GM19193 (cell line): ENCODE data around the gene METTL9.

ENCODE experiments used
- POLR2A ChIP-seq: IDR thresholded peaks from 4 replicates; pipeline ENCODE4 v1.6.1; 2011; ENCODE audit not compliant: insufficient read depth, insufficient read length; ENCODE audit errors: extremely low read depth

Gene METTL9

DNA sequence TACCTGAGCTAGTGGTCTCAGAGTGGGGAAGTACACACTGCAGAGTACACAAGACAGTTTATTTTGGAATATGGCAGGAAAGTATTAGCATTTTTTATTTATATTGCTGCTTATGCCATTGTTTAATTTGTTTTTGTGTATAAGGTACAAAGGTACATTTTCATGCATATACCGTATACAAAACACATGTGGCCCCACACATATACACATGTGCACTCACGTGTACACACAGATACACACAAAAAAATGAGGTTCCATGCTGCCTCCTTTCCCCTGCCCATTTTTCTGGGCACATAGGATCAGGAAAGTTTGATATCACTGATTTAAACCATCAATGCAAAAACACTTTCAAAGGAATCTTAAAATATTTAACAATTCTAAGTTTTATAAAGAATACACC is 40.1 kb downstream of the METTL9 start:
- TF ChIP-seq POLR2A = no peak

DNA sequence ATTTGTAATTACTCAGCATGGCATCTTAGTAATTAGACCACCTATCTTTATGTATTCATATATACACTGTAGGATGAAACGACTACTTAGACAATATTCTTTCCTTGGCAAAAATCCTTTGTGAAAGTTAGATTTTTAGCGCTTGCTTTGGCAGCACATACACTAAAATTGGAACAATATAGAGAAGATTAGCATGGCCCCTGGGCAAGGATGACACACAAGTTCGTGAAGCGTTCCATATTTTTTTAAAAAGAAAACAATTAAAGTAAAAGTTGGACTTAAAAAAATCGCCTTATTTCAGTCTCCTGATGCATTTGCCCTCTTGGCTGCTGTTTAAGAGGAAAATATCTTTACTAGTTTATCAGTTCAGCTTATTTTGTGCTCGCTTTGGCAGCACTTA is 42.5 kb downstream of the METTL9 start:
- TF ChIP-seq POLR2A = no peak

DNA sequence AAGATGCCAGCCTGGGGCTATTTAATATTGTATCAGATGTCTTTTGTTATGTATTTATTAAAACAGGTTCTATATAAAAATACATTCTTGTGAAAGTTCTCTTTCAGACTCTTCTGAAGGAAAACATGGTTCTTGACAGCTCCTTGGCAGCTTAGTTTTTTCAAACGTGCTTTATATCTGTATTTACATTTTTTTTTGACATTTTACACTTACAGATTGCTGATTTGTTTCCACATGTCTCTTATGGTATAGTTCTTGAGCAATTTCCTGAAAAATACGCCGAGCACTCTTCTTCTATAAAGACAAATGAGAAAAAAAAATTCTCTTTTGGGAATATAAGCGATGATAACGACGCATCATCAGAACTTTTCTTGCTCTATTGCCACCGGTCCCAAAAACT is 43.5 kb downstream of the METTL9 start:
- TF ChIP-seq POLR2A = no peak

DNA sequence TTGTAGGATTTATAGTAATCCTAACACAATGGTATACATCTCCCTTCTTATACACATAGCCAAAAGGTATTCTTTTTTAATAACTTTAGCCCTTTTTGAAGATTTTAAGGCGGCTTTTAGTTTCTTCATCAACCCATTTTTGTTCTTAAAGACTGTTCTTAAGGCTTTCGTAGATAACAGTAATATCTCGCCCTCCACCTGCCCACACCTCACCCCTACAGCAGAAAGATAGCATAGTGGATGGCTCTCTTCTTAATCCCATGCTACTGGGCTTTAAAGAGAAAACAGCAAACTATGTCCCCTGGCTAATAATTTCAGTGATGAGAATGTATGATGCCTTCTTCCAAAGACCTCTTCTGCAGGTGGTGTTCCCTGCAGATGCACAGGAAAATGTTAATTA is 44.4 kb downstream of the METTL9 start:
- no peak for TF ChIP-seq POLR2A

DNA sequence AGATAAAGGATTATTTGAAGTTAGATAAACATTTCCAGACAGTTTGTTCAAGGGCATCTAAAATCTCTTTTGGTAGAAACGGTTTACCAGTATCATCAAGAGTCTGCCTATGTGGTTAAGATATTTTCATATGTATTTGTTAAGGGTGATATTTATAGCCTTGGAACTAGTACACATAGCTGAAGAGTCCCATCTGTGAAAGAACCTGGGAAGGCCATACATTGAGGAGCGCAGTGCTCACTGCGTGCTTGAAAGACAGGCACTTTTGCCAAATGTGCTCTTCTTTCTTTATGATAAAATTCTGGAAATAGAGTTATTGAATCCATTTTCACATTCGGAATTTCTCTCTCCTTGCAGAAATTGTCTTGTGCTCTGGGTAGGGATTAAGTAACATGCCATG is 45.3 kb downstream of the METTL9 start:
- no peak for TF ChIP-seq POLR2A

DNA sequence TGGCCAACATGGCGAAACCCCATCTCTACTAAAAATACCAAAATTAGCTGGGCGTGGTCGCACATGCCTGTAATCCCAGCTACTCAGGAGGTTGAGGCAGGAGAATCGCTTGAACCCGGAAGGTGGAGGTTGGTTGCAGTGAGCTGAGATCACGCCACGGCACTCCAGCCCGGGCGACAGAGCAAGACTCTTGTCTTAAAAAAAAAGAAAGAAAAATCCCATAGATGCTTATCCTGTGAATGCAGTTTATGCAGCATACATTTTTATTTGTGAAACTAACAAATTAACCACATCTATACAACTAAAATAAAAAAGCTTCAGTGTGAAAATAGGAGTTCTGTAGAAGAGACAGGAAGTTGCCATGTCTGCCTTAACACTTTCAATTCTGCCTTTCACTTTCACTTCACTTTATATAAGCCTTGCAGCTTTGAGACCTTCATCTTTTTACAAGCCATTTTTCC is 45.9 kb downstream of the METTL9 start:
- TF ChIP-seq POLR2A = no peak

DNA sequence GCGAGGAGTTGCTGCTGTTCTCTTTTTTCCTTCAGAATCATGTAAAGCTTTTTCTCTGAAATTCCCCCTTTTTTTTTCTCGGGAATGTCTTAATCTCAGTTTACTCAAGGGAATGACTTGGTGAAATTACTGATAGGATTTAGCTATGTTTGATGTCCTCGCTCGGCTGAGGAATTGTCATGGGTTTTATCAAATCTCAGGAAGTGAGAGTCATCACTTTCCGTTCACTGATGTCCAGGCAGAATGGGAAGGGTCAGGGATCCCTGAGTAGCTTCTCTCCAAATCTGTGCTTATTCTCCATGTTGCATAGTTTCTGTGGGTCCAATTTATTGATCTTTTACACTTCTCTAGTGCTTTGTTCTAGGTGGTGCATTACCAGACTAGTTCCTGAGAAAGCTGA is 46.7 kb downstream of the METTL9 start:
- TF ChIP-seq POLR2A = no peak

DNA sequence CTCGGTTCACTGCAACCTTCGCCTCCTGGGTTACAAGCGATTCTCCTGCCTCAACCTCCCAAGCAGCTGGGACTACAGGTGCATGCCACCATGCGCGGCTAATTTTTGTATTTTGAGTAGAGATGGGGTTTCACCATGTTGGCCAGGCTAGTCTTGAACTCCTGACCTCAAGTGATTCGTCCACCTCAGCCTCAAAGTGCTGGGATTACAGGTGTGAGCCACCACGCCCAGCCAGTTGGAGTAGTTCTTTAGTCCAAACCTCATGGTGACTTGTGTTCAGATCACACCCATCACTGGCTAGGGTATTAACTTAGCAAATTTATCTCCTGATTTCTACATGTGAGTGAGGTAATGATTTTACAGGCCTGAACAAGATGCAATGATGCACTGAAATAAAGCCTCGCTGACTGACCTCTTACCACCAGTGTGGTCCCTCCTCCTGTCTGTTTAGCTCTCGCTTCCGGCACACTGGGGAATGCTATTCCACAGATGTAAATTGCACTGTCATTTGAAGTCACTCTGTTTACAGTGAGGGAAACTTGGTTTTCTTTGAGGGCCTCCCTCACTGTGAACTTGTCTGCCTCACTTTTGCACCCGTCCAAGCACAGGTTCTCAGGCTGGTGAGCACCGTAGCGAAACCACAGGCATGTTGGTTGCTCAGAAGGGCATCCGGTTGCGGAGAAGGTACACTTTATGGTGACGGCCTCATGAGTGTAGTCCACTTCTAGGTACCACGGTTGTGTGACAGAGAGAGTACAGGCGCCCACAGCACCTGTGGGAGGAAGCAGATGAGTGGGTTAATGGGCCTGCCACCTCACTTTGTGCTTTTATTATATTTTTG is 47.6 kb downstream of the METTL9 start:
- no peak for TF ChIP-seq POLR2A

DNA sequence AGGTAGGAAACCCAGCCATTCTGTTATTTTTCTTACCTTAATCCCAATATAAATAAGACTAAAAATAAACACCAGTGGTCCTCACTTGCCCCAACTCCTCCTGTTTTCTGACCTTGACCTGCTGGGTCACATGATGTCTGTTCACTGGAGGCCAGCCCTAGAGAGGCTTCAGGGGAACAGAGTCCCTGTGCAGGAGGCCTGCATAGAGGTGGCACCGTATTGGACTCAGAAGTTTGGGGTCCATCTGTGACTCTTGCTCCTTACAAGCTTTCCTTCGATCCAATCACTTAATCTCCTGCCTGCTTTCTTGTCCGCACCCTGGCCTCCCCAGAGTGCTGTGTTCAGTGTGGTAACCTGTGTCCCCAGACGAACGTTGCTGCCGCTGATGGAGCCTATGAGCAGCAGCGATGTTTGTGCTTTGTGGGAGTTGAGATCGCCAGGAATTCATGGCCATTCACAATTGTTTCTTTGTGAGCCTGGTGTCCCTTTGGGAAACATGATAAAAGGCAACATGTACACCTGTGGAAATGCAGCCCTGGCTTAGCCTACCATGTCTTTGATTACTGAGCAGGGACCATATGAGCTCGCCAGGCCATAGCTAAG is 48.3 kb downstream of the METTL9 start:
- no peak for TF ChIP-seq POLR2A

DNA sequence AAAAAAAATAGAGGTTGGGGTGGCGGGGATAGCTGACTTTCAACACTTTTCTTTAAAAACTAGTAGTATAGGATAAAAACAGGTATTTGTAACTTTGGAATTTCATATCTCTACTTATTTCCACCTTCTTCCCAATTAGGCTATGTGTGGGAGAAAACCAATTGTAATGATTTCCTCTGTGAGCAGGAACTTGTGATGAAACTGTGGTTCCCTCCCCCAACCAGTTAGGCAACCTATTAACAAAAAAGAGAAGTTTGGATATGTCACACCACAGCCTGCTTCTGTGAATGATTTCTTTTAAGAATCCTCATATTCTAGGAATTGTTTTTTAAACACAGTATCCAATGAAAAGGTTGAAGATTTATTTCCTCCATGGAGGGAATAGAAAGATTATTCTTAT is 51.1 kb downstream of the METTL9 start:
- no peak for TF ChIP-seq POLR2A

DNA sequence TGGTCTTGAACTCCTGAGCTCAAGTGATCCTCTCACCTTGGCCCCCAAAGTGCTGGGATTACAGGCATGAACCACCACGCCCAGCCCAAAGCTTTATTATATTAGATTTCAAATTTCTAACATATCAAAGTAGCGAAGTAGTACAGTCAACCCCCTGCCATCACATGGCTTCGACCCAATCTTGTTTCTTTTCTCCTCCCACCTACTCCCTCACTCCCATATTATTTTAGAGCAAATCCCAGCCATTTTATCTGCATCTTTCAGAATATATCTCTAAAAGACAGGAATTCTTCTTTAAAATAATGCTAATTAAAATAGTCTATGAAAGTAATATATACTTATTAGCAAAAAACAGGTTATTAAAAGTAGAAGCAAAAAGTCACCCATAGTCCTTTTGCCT is 52.1 kb downstream of the METTL9 start:
- no peak for TF ChIP-seq POLR2A

DNA sequence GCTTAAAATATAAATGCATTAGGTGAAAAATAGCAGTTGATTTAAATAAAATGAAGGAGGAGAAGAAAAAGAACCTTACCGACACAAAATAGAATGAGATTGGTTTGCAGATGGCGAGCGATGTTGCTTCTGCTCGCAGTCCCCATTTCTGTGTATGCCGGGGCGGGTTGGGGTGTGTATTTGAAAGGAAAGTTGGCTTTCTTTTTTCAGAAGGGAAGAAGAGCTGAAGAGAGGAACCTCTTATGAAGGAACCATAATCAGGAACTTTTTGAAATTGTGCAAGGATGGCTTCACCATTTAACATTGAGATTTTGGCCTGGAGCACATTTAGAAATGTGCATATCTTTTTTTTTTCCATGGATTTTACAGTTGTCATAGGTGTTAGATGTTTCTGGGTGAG is 53.1 kb downstream of the METTL9 start, which contains the start of gene IGSF6:
IGSF6 (minus strand) TSS at position 156 of the 400 bp plus-strand sequence; CDS start at position 146, 10 bp downstream.
- TF ChIP-seq POLR2A = no peak

DNA sequence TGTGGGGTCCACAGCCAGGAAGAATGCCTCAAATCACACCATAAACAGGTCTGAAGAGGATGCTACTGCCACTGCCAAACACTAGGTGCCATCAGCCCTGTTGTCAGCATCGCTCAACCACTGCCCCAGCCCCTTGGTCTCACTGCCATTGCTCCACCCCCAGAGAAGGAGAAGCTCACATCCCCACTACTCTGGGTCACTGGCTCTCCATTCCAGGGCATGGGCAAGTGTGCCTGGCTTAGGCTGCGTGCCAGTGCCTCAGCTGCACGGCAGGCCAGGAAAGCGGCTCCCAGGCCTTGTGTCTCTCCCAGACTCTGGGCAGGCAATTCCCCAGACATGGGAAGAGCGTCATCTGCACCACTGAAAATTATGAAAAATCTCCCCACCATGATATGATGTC is 54.2 kb downstream of the METTL9 start:
- TF ChIP-seq POLR2A = no peak

DNA sequence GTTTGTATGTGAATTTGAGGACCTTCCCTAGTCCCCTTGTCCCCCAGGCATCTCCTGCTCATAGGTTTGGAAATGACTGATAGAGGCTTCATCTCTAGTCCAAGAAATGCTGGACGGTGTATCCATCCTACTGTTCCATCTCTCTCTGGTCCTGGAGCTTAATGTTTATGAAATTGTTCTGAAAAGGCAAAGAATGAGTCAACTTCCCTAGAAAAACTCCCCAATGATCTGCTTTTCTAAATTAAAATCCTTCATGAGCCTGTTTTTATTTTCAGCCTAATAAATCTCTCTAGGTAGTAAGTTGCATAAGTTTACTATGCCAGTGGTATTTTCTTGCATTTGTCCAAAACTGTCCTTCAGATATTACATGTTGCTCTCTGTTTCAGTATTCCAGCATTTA is 55.1 kb downstream of the METTL9 start:
- TF ChIP-seq POLR2A = no peak

DNA sequence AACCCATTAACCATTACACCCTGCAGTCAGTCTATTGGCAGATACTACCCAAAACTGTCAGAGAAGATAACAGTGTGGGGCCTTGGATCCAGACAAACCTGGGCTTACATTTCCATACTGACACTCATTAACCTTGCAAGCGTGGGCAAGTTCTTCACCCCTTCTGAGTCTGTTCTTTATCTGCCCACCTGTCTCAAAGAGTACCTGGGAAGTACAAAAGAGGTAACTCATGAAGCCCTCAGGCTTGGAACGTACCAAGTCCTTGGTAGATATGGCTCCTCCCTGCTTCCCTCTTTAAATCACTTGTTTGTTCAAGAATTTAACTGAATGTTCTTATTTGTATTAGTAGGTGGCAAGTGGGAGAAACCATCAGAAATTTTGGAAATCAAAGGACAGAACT is 55.5 kb downstream of the METTL9 start:
- no peak for TF ChIP-seq POLR2A

DNA sequence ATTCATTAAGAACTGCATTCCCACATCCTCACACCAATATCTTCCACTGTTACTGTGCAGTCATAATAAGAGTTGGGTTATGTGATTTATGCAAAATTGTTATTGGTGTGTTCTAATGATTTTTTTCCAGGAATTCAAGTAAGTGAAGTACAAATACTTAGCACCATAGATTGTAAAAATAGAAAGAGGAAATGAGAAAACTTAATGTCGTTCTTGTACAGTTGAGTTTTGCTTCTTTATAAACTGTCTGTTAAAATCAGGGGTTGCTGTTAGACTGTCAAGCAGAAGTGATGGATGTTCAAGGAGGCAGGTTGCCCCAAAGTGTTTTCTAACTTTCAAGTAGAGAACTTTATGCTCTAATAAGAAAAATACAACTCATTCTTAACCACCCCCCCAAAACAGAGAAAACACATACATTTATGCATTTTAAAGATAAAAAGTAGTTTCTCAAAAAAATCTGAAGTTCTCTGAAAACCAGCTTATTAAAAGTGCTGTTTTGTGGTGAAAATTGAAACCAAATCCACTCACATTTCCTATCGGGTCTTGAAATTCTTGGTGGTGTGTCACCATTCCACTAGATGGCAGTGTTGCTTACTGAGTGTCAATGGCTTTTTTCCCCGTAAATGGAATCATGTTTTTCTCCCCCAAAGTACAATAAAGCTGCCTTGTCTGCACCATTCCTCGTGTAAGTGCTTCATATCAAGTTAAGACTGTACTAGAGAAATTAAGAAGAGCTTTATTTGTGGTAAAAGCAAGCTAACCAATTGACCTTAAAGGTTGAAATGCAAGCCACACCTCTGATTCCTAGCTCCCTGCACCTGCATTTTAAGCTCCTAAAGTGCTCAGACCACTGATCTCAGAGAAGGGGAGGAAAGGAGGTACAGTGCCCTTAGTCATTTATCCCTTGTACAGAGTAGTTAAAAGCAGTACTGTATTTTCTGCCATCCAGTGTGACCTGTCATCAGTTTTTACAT is 57.7 kb downstream of the METTL9 start:
- no peak for TF ChIP-seq POLR2A

DNA sequence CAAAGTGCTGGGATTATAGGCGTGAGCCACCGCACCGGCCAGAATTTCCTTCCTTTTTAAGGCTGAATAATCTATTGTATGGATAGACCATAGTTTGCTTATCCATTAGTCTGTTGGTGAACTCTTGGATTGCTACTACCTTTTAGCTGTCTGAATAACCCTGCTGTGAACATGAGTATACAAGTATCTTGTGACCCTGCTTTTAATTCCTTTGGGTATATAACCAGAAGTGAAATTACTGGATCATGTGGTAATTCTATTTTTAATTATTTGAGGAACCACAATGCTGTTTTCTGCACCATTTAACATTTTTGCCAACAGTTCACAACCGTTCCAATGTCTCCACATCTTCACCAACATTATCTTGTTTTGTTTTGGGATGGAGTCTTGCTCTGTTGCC is 59.7 kb downstream of the METTL9 start:
- no peak for TF ChIP-seq POLR2A
